HCT116 (cell line): ENCODE data around the gene ATP6V0D1. TPM values are rescaled to one million over a fixed set of nuclear protein-coding genes. Genes with fewer than 3 reads are reported as not detected.

Experiments
- ATAC-seq: fragments of 200-7000 bp; cut with Tn5 transposase; 2 replicates; pipeline ENCODE4 v1.9.1; 2020; ENCODE audit warnings: mild to moderate bottlenecking, moderate library complexity
- BruUV-seq: library from RNA; stranded (reverse); fragments of 400-500 nt; replicated peaks from 2 replicates; lab custom pipeline; 2021; lab: Mats Ljungman, UMichigan
- CTCF ChIA-PET: fragments of 300-600 bp; sonication (Branson Sonifier 250); formaldehyde crosslinking; loops from one replicate; lab custom pipeline; 2021; ENCODE audit warnings: antibody characterized with exemption; lab: Charles Lee
- POLR2A ChIA-PET: fragments of 300-600, 350-600 bp; sonication (Branson Sonifier 250); formaldehyde crosslinking; loops from one replicate; lab custom pipeline; 2021; ENCODE audit warnings: antibody characterized with exemption; lab: Charles Lee
- RAD21 ChIA-PET, 2 experiments: fragments of 300-600 bp; sonication (Branson Sonifier 250); formaldehyde crosslinking; loops; one replicate each; lab custom pipeline; 2023; ENCODE audit warnings: low total read pairs in 2 of 2; ENCODE audit not compliant: uncharacterized antibody in 2 of 2, unreplicated experiment in 2 of 2, low non-redundant PET in 1 of 2; lab: Charles Lee
- DNase-seq: peaks from one replicate; pipeline ENCODE4 v3.0.0-alpha.2; 2010; ENCODE audit warnings: low read depth, low spot score
- H2AFZ ChIP-seq: fragments of 200-600 bp; shearing (Covaris generic), sonication (generic); 2 replicates; pipeline ENCODE4 v1.6.1; 2017; ENCODE audit warnings: low read depth, mixed run types, mixed read lengths, antibody characterized with exemption, low read length; ENCODE audit not compliant: poor library complexity, severe bottlenecking
- H3K27ac ChIP-seq: 2 replicates; pipeline ENCODE4 v1.5.1; 2012; ENCODE audit warnings: low read depth, low read length
- H3K27me3 ChIP-seq: fragments of 200-600 bp; sonication (generic); 2 replicates; pipeline ENCODE4 v1.6.1; 2016; ENCODE audit warnings: mixed run types, low read length, mixed read lengths; ENCODE audit not compliant: insufficient read depth
- H3K36me3 ChIP-seq, 2 experiments: fragments of 200-500 bp in 1 of 2; fragments of 200-600 bp in 1 of 2; sonication (Bioruptor generic) in 1 of 2; sonication (generic) in 1 of 2; 2 replicates each; pipeline versions ENCODE4 v1.5.1 to v1.6.1; 2014 to 2016; ENCODE audit warnings: low read length in 2 of 2, inconsistent platforms in 1 of 2, mixed read lengths in 1 of 2, mixed run types in 1 of 2; ENCODE audit not compliant: insufficient read depth in 2 of 2, control insufficient read depth in 1 of 2
- H3K4me1 ChIP-seq, 2 experiments: fragments of 200-600 bp in 1 of 2; sonication (generic) in 1 of 2; 2 replicates each; pipeline versions ENCODE4 v1.5.1 to v1.6.1; 2012 to 2017; ENCODE audit warnings: low read length in 2 of 2, inconsistent platforms in 1 of 2, mild to moderate bottlenecking in 1 of 2, mixed read lengths in 1 of 2, mixed run types in 1 of 2, moderate library complexity in 1 of 2; ENCODE audit not compliant: insufficient read depth in 2 of 2, control insufficient read depth in 1 of 2
- H3K4me2 ChIP-seq: fragments of 200-600 bp; sonication (generic); 2 replicates; pipeline ENCODE4 v1.6.1; 2017; ENCODE audit warnings: mixed run types, low read length, mixed read lengths
- H3K4me3 ChIP-seq, 2 experiments: fragments of 200-600 bp in 1 of 2; sonication (generic) in 1 of 2; replicated peaks in 1 of 2; 2 replicates each; pipeline ENCODE4 v1.5.1; 2011 to 2016; ENCODE audit warnings: low read length in 2 of 2, control low read depth in 1 of 2, low read depth in 1 of 2, mild to moderate bottlenecking in 1 of 2, mixed read lengths in 1 of 2, mixed run types in 1 of 2
- H3K79me2 ChIP-seq: fragments of 200-600 bp; sonication (generic); 2 replicates; pipeline ENCODE4 v1.6.1; 2017; ENCODE audit warnings: mild to moderate bottlenecking, mixed run types, low read length, moderate library complexity, mixed read lengths; ENCODE audit not compliant: insufficient read depth
- H3K9ac ChIP-seq: fragments of 200-600 bp; sonication (generic); 2 replicates; pipeline ENCODE4 v1.6.1; 2016; ENCODE audit warnings: low read length, mixed read lengths
- H3K9me2 ChIP-seq: fragments of 200-600 bp; sonication (generic), shearing (Covaris generic); 2 replicates; pipeline ENCODE4 v1.6.1; 2017; ENCODE audit warnings: mixed run types, mild to moderate bottlenecking, moderate library complexity; ENCODE audit not compliant: insufficient read depth
- H3K9me3 ChIP-seq, 2 experiments: fragments of 200-500 bp in 1 of 2; fragments of 200-600 bp in 1 of 2; sonication (Bioruptor generic) in 1 of 2; sonication (generic) in 1 of 2; 2 replicates each; pipeline ENCODE4 v1.6.1; 2014 to 2017; ENCODE audit warnings: low read length in 2 of 2, mixed read lengths in 2 of 2, inconsistent platforms in 1 of 2, low read depth in 1 of 2, mild to moderate bottlenecking in 1 of 2, mixed run types in 1 of 2, moderate library complexity in 1 of 2; ENCODE audit not compliant: control insufficient read depth in 1 of 2, insufficient read depth in 1 of 2
- H4K20me1 ChIP-seq: fragments of 200-600 bp; sonication (generic), shearing (Covaris generic); 2 replicates; pipeline ENCODE4 v1.6.1; 2017; ENCODE audit warnings: mixed run types, mild to moderate bottlenecking, moderate library complexity; ENCODE audit not compliant: insufficient read depth
- ATF3 ChIP-seq: IDR thresholded peaks from 2 replicates; pipeline ENCODE4 v1.6.1; 2012
- EZH2phosphoT487 ChIP-seq: fragments of 200-600 bp; IDR thresholded peaks from 2 replicates; pipeline ENCODE4 v1.6.1; 2018; ENCODE audit warnings: antibody characterized with exemption, borderline replicate concordance
- POLR2AphosphoS5 ChIP-seq: IDR thresholded peaks from 2 replicates; pipeline ENCODE4 v1.6.1; 2011; ENCODE audit warnings: mild to moderate bottlenecking, low read depth, low read length, moderate library complexity
- SIN3A ChIP-seq: IDR thresholded peaks from 2 replicates; pipeline ENCODE4 v1.6.1; 2012; ENCODE audit warnings: low read depth
- intact Hi-C: fragments of 100-400 bp; cut with micrococcal nuclease; formaldehyde crosslinking; loops from 2 replicates; pipeline ENCODE4 v1.10.0; 2022
- total RNA-seq: library from RNA; stranded (reverse); gene quantifications from one replicate; pipeline ENCODE4 v1.2.1, GENCODE V29; 2021; ENCODE audit not compliant: unreplicated experiment
- TF ChIP-seq, protein P1 (sequence below), 3 experiments: fragments of 200-600 bp in 1 of 3; sonication (generic) in 1 of 3; IDR thresholded peaks in 2 of 3; conservative IDR thresholded peaks in 1 of 3; 2 replicates each; pipeline ENCODE4 v1.5.1; 2012 to 2017; ENCODE audit warnings: low read depth in 2 of 3, low read length in 2 of 3, antibody characterized with exemption in 1 of 3, borderline replicate concordance in 1 of 3, control low read depth in 1 of 3, mild to moderate bottlenecking in 1 of 3, mixed read lengths in 1 of 3, mixed run types in 1 of 3, moderate library complexity in 1 of 3; ENCODE audit not compliant: insufficient read depth in 1 of 3

The ATP6V0D1 gene
- total RNA-seq, 1 experiment from 2014 or later: 36.6 TPM

DNA sequence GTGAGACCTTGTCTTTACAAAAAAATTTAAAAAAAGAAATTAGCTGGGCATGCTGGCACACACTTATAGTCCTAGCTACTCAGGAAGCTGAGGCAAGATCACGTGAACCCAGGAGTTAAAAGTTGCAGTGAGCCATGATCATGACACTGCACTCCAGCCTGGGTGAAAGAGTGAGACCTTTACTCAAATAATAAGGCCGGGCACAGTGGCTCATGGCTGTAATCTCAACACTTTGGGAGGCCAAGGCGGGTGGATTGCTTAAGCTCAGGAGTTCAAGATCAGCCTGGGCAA, 36.1 kb upstream of the ATP6V0D1 start:
- ATAC-seq (no peak), DNase-seq (no peak)
- Histone ChIP-seq H3K27me3 (no peaks in the 10 kb centered on the region), H3K4me1 (peaks cover 0 to 29% of the 10 kb centered on the region in 2 experiments; a peak in 3 of 4 replicates), H3K4me2 (no peak overlapping the region), H3K79me2 (no peaks in the 10 kb centered on the region), H4K20me1 (no peaks in the 10 kb centered on the region), H3K9ac (no peak overlapping the region), H2AFZ (no peak overlapping the region), H3K36me3 (no peaks in the 10 kb centered on the region), H3K9me2 (no peaks in the 10 kb centered on the region), H3K9me3 (no peaks in the 10 kb centered on the region), H3K27ac (no peak overlapping the region), H3K4me3 (no peak overlapping the region)
- intact Hi-C loops: no loop called here
- TF ChIP-seq ATF3 (no peak), POLR2AphosphoS5 (no peak), SIN3A (no peak)
- BruUV-seq: no TSS peak
- ChIA-PET RAD21 (no interaction called here), POLR2A (interaction anchor here (0.7 kb wide), 1 partner anchor 27 kb away, joined by 3 read pairs; no protein-coding TSS in a partner anchor), CTCF (interaction anchor here (0.9 to 4.3 kb wide), 4 partner anchors 11 to 36 kb away, joined by 3 to 40 read pairs (median 4); partner anchors contain the start of gene ATP6V0D1)

DNA sequence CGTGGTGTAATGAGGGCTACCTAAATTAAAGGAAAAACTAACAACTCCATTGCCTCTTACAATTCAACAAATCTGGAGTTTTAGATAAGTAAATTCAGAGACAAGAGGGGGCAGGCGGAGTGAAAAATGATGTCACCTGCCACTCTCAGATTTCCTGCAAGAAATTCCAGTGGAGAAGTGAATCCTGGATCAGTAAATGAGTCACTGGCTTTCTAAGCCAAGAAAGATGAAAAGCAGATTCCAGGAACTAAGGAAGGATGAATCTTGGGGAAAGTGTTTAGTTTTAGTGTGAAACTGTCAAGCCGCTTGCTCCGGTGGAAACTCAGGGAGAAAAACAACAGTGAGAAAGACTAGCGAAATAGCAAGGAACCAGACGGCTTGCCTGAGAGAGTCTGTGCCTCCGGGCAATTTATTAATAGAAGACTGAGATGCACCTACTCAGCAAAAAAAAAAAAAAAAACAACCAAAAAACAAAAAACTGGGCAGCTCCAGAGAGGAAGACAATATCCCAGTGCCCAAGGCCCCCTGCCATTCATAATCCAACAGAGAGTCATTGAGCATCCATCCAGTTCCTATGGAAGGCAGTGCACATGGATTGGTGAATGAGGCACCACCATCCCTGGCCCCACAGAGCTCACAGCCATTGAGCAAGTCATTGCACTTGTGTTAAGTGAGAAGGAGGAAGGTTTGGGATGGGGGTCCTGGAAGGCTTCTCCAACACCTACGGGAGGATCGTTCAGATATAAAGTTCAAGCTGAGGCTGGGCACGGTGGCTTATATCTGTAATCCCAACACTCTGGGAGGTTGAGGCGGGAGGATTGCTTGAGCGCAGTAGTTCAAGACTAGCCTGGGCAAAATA, 35.6 kb upstream of the ATP6V0D1 start:
- H3K79me2 ChIP-seq: no peaks in the 10 kb centered on the region
- RAD21 ChIA-PET: no interaction called here
- no peak overlapping the region for H3K4me3 ChIP-seq
- no TSS peak for BruUV-seq
- no peak for TF ChIP-seq EZH2phosphoT487
- TF ChIP-seq, protein P1, sequence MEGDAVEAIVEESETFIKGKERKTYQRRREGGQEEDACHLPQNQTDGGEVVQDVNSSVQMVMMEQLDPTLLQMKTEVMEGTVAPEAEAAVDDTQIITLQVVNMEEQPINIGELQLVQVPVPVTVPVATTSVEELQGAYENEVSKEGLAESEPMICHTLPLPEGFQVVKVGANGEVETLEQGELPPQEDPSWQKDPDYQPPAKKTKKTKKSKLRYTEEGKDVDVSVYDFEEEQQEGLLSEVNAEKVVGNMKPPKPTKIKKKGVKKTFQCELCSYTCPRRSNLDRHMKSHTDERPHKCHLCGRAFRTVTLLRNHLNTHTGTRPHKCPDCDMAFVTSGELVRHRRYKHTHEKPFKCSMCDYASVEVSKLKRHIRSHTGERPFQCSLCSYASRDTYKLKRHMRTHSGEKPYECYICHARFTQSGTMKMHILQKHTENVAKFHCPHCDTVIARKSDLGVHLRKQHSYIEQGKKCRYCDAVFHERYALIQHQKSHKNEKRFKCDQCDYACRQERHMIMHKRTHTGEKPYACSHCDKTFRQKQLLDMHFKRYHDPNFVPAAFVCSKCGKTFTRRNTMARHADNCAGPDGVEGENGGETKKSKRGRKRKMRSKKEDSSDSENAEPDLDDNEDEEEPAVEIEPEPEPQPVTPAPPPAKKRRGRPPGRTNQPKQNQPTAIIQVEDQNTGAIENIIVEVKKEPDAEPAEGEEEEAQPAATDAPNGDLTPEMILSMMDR (IDR thresholded peaks at IDR 0.05 in 2 of 3, conservative IDR thresholded peaks at IDR 0.05 in 1 of 3; ENCODE audit: borderline replicate concordance in 1 of 3, insufficient read depth in 1 of 3, low read depth in 2 of 3, low read length in 2 of 3): no peak
- POLR2A ChIA-PET: interaction anchor here (0.7 kb wide), 1 partner anchor 26 kb away, joined by 3 read pairs; no protein-coding TSS in a partner anchor
- 0 out of 2 replicates have a peak overlapping the region, but pooled peaks have one; percentile 5 for H3K4me2 ChIP-seq
- no peaks in the 10 kb centered on the region for H4K20me1 ChIP-seq
- no peak overlapping the region for H3K9ac ChIP-seq
- no peaks in the 10 kb centered on the region for H3K27me3 ChIP-seq
- intact Hi-C loops: no loop called here
- peaks cover 0 to 25% of the 10 kb centered on the region in 2 experiments; a peak in 3 of 4 replicates for H3K4me1 ChIP-seq
- CTCF ChIA-PET: interaction anchor here (0.9 to 4.3 kb wide), 4 partner anchors 10 to 36 kb away, joined by 3 to 40 read pairs (median 4); partner anchors contain the start of gene ATP6V0D1
- H3K9me2 ChIP-seq: no peaks in the 10 kb centered on the region
- no peak overlapping the region for H3K27ac ChIP-seq
- no peak for ATAC-seq
- H2AFZ ChIP-seq: no peak overlapping the region
- no peaks in the 10 kb centered on the region for H3K9me3 ChIP-seq
- DNase-seq: no peak
- no peaks in the 10 kb centered on the region for H3K36me3 ChIP-seq
